ENCODE results near the gene CRYBA4.
A peak's percentile ranks its signal among the peaks of the same experiment; 100 is the strongest.

Gene CRYBA4

DNA sequence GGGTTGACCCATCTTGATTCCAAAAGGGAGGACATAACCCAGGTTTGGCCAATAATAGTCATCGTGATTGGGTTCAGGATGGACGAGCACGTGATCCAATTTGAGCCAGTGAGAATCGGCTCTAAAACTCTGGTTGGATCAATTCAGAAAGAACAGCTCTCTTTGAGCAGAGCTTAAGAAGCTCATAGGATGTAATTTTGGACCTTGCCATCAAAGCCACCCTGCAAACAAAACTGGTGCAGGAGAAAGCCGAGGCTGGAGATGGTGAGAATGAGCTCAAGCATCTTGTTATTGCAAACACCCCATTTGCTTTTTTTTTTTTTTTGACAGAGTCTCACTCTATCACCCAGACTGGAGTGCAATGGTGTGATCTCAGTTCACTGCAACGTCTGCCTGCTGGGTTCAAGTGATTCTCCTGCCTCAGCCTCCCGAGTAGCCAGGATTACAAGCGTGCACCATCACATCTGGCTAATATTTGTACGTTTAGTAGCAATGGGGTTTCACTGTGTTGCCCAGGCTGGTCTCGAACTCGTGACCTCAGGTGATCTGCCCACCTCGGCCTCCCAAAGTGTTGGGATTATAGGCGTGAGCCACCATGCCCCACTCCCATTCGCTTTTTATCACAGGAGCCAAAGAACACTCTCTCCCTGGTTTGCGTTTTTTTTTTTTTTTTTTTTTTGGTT is 21.8 kb downstream of the CRYBA4 start:
- no peak overlapping the region for H3K27ac ChIP-seq
- no peak for DNase-seq
- H3K27me3 ChIP-seq (replicated peaks), result peaks cover 10% of the 10 kb centered on the region
- no peaks in the 10 kb centered on the region for H3K36me3 ChIP-seq (replicated peaks)
- in situ Hi-C loops (cut with HindIII; ENCODE audit: low pct_ligation_motif_present, low sequenced_read_pairs), result no loop called here
- no peak overlapping the region for H3K4me3 ChIP-seq (ENCODE audit: low read depth, low read length)
- TF ChIP-seq, protein P1, sequence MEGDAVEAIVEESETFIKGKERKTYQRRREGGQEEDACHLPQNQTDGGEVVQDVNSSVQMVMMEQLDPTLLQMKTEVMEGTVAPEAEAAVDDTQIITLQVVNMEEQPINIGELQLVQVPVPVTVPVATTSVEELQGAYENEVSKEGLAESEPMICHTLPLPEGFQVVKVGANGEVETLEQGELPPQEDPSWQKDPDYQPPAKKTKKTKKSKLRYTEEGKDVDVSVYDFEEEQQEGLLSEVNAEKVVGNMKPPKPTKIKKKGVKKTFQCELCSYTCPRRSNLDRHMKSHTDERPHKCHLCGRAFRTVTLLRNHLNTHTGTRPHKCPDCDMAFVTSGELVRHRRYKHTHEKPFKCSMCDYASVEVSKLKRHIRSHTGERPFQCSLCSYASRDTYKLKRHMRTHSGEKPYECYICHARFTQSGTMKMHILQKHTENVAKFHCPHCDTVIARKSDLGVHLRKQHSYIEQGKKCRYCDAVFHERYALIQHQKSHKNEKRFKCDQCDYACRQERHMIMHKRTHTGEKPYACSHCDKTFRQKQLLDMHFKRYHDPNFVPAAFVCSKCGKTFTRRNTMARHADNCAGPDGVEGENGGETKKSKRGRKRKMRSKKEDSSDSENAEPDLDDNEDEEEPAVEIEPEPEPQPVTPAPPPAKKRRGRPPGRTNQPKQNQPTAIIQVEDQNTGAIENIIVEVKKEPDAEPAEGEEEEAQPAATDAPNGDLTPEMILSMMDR (IDR thresholded peaks at IDR 0.05; ENCODE audit: low read depth, low read length, missing control alignments), result no peak

DNA sequence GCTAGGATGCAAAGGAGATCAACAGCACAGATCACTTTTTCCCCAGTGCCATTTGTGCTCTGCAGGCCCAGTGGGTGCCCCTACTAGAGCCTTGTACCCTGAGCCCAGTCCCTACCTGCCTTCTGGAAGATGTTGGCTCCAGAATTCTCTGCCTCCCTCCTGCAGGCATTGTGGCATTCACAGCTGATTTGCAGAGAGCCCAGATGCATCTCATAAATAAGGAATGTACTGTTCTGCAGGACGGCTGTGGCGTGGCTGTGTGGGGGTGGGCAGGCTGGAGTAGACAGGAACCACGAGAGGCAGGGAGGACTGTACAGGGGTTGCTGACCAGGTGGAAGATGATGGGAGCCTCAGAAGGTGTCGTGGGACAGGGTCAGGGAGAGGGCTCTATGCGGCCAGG is 24.4 kb downstream of the CRYBA4 start:
- TF ChIP-seq, protein P1 (IDR thresholded peaks at IDR 0.05; ENCODE audit: low read depth, low read length, missing control alignments), result no peak
- no peak overlapping the region for H3K4me3 ChIP-seq (ENCODE audit: low read depth, low read length)
- no peak overlapping the region for H3K27ac ChIP-seq
- DNase-seq, result peak; percentile 44
- peaks cover 16% of the 10 kb centered on the region for H3K27me3 ChIP-seq (replicated peaks)
- in situ Hi-C loops (cut with HindIII; ENCODE audit: low pct_ligation_motif_present, low sequenced_read_pairs), result no loop called here
- H3K36me3 ChIP-seq (replicated peaks), result no peaks in the 10 kb centered on the region

DNA sequence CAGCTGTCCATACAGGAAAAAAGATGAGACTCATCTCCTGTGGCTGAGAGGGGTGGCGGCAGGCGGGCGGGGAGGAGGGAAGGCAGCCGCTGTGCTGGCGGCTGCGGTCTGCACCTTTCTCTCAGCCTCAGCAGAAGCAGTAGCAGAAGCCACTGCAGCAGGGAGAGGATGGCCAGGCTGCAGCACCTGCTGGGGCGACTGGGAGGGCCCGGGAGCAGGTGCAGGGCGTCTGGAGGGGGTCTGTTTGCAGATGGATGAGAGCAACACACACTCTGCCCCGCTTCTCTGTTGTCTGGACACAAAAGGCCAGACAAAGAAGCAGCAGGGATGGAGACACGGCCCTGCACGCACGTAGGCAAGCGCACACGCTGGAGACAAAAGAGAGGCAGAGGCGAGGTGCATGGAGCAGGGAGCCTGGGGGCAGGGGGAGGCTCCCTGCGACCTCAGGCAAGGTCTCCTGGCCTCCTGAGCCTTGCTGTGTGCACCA is 26.3 kb downstream of the CRYBA4 start:
- no peak for DNase-seq
- peaks cover 23% of the 10 kb centered on the region for H3K27me3 ChIP-seq (replicated peaks)
- H3K27ac ChIP-seq, result no peak overlapping the region
- TF ChIP-seq, protein P1 (IDR thresholded peaks at IDR 0.05; ENCODE audit: low read depth, low read length, missing control alignments), result no peak
- H3K4me3 ChIP-seq (ENCODE audit: low read depth, low read length), result no peak overlapping the region
- in situ Hi-C loops (cut with HindIII; ENCODE audit: low pct_ligation_motif_present, low sequenced_read_pairs), result no loop called here
- no peaks in the 10 kb centered on the region for H3K36me3 ChIP-seq (replicated peaks)

DNA sequence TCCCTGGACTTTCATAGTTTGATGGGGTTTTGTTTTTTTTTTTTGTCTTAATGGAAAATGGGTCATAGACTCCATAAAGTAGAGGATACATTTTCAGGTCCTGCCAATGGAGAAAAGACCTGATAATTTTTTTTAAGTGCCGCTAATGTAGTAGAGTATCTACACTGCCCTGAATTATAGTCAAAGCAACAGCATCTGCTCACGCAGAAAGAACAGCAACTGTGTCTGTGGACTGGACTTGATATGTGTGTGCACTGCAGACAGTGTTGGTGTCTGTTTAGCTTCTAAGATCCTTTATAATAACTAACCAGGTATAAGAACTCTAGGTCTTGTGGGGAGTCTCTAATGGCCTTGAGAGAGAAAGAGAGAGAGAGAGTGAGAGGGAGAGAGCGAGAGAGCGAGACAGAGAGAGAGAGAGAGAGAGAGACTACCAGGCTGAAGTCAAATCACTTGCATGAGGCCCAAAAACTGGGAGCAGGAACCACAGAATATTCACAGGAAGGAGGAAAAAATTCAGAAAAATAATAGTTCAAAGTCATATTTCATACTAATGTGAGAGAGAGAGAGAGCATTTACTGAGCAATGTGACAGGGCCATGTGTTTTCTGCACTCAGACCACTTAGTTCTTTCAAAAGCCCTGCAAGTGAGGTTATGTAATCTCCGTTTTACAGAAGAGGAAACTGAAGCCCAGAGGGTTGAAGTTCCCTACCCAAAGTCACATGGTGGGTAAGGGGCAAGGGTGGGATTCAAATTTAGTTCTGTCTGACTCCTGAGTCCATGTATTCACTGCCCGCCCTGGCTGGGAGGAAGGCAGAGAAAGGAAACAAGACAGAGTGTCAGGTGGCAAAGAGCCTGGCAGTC is 27.0 kb downstream of the CRYBA4 start:
- peaks cover 24% of the 10 kb centered on the region for H3K27me3 ChIP-seq (replicated peaks)
- TF ChIP-seq, protein P1 (IDR thresholded peaks at IDR 0.05; ENCODE audit: low read depth, low read length, missing control alignments), result no peak
- no peak overlapping the region for H3K27ac ChIP-seq
- DNase-seq, result no peak
- in situ Hi-C loops (cut with HindIII; ENCODE audit: low pct_ligation_motif_present, low sequenced_read_pairs), result no loop called here
- no peak overlapping the region for H3K4me3 ChIP-seq (ENCODE audit: low read depth, low read length)
- H3K36me3 ChIP-seq (replicated peaks), result no peaks in the 10 kb centered on the region

DNA sequence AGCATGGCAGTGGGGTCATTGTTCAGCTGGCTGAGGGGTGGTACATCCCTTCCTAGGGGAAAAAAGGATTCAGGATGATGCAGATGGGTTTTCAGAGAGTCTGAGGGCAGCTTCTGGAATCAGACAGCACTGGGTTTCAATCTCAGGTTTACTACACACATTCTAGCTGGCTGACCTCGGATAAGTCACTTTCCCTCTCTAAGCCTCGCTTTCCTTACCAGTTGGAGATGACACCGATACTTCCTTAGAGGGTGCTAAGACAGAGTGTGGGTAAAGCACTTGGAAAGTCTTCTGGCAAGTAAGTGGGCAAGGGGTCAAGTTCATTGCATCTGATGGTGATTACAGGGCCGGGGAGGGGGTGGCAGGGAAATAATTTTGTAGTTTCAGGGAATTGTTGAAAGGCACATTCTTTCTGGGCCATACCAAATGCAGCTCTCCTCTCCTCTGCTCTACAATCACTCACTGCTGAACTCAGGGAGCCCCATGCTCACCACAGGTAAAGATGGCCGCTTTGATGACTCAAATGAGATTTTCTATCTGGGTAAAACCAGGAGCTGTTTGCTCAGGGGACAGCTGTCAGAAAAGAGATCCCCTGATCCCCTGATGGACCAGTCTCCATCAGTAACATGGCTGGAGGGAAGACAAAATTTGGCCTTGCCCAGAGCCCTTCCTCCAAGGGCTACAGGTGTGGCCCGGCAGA is 29.1 kb downstream of the CRYBA4 start:
- no peak overlapping the region for H3K4me3 ChIP-seq (ENCODE audit: low read depth, low read length)
- in situ Hi-C loops (cut with HindIII; ENCODE audit: low pct_ligation_motif_present, low sequenced_read_pairs), result no loop called here
- DNase-seq, result no peak
- no peak overlapping the region for H3K27ac ChIP-seq
- peaks cover 27% of the 10 kb centered on the region for H3K27me3 ChIP-seq (replicated peaks)
- no peaks in the 10 kb centered on the region for H3K36me3 ChIP-seq (replicated peaks)
- TF ChIP-seq, protein P1 (IDR thresholded peaks at IDR 0.05; ENCODE audit: low read depth, low read length, missing control alignments), result no peak
